ENCODE measurements around the gene VTCN1.

The VTCN1 gene

GRCh38 chr1:117147341-117147831, 63.3 kb downstream of the VTCN1 start:
- peak overlapping the region; percentile 71 for H3K27ac ChIP-seq
- TF ChIP-seq ZFX (IDR thresholded peaks at IDR 0.05; ENCODE audit: borderline replicate concordance): no peak
- no peak for TF ChIP-seq CTCF (IDR thresholded peaks at IDR 0.05)

- H3K27ac ChIP-seq: peak overlapping the region; percentile 71
- TF ChIP-seq CTCF (IDR thresholded peaks at IDR 0.05) (no peak), ZFX (IDR thresholded peaks at IDR 0.05; ENCODE audit: borderline replicate concordance) (no peak)
Measured at GRCh38 chr1:117146575-117147340, 64.0 kb downstream of the VTCN1 start.

- H3K27ac ChIP-seq: peak overlapping the region; percentile 71; the same call in 1 of the 2 replicates
- TF ChIP-seq CTCF (IDR thresholded peaks at IDR 0.05) (no peak), ZFX (IDR thresholded peaks at IDR 0.05; ENCODE audit: borderline replicate concordance) (no peak)
Measured at GRCh38 chr1:117146072-117146471, 64.7 kb downstream of the VTCN1 start.

- no peak for TF ChIP-seq ZFX (IDR thresholded peaks at IDR 0.05; ENCODE audit: borderline replicate concordance)
- TF ChIP-seq CTCF (IDR thresholded peaks at IDR 0.05): no peak
- no peak overlapping the region for H3K27ac ChIP-seq
Measured at GRCh38 chr1:117143871-117144270, 66.9 kb downstream of the VTCN1 start.

- no peak overlapping the region for H3K27ac ChIP-seq
- TF ChIP-seq ZFX (IDR thresholded peaks at IDR 0.05; ENCODE audit: borderline replicate concordance) (no peak), CTCF (IDR thresholded peaks at IDR 0.05) (no peak)
Measured at GRCh38 chr1:117143172-117143571, 67.6 kb downstream of the VTCN1 start.

GRCh38 chr1:117142200-117142599, 68.5 kb downstream of the VTCN1 start:
- no peak overlapping the region for H3K27ac ChIP-seq
- TF ChIP-seq CTCF (IDR thresholded peaks at IDR 0.05): no peak
- TF ChIP-seq ZFX (IDR thresholded peaks at IDR 0.05; ENCODE audit: borderline replicate concordance): no peak

- H3K27ac ChIP-seq: no peak overlapping the region
- TF ChIP-seq CTCF (IDR thresholded peaks at IDR 0.05) (no peak), ZFX (IDR thresholded peaks at IDR 0.05; ENCODE audit: borderline replicate concordance) (no peak)
Measured at GRCh38 chr1:117138561-117138960, 72.2 kb downstream of the VTCN1 start.

Measured in 22Rv1 (cell line).